Measurements from ENCODE around the gene GGT5.
"Not testable (repeated sequence)": the region's sequence is repeated elsewhere in the genome, so short reads cannot be mapped to it uniquely, and the experiment has no call there.

Gene GGT5

DNA sequence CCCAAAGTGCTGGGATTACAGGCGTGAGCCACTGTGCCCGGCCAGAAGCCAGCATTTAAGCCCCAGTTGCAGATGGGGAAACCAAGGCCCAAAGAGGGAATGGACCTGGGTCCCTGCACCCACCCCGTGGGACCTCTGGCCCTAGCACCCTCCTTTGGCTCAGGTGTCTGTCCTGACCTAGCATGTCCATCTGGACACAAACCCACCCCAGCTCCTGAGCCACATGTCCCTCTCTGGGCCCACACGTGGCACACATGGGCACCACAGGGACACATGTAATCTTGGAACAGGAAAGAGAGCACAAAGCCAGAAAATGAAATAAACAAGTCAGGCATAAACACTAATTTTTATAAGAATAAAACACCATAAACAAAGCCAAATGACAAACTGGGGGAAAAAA is 9.6 kb downstream of the GGT5 start:
- DNase-seq (ENCODE audit: insufficient read length, low spot score) (no peak), FAIRE-seq (no peak)

DNA sequence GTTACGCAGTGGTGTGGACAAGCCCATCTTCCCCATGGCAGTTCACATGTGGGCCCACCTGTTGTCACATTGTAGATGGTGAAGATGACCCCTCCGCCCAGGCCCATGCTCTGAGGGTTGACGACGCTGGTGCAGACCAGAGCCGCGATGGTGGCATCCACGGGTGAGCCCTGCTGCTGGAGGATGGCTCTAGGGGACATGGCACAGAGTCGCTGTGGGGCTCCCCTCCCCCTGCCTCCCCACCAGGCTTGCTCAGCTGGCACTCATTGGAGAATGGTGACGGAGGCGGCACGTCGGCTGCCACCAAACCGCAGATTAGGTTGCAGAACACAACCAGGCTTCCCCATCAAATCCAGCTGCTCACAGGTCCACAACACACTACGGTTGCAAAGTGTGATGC is 11.1 kb downstream of the GGT5 start:
- no peak for FAIRE-seq
- DNase-seq (ENCODE audit: insufficient read length, low spot score) = no peak

DNA sequence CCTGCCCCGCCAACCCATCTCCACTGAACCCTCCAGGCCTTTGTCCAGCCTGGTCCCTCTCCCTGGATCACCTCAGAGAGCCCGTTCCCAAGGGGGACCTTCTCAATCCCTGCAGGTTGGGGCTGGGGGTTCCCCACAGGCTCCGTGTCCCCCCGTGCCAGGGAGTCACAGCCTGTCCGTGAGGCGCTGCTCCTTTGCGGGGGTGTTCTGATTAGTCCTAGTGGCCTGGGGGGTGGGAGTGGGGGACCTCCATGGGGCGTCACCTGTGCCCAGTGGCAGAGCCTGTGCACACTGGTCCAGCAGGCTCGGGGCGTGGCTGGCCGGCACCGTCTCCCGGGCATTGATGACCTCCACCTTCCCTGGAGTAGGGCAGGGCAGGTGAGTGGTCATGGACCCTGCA is 11.6 kb downstream of the GGT5 start:
- FAIRE-seq (no peak), DNase-seq (ENCODE audit: insufficient read length, low spot score) (no peak)

DNA sequence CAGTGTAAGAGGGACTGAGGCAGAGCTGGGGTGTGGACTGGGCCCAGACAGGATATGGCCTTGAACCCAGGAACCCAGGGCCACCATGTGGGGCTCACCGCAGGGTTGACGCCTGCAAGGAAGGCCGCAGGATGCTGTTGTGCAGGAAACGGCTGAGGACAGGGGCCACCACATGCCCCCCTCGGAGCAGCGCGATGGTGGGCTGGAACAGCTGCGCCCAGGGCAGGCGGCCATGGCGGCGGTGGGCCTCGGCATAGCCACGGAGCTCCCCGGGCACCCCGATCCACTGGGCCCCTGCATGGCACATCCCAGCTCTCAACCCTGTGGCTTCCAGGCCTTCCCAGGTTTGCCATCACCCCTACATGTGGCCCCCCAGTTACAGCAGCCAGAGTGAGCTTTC is 12.2 kb downstream of the GGT5 start:
- FAIRE-seq (no peak), DNase-seq (ENCODE audit: insufficient read length, low spot score) (no peak)

DNA sequence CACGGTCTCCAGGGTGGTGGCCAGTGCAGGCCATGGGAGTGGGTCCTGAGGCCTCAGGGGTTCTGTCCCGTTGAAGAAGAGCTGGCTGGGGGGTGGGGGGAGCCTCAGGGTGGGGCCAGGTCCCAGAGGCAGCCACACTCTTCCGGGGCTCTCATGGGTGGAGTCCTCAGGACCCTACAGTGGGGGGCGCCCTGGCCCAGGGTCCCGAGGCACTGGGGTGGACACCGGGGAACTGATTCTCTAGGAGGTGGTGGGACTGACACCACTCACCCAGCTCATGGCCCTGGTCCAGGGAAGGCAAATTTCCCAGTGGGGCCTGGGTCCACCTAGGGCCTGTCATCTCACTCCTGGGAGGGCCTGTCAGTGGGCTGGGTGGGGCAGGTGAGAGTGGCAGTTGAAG is 12.8 kb downstream of the GGT5 start:
- no peak for DNase-seq (ENCODE audit: insufficient read length, low spot score)
- FAIRE-seq = no peak

DNA sequence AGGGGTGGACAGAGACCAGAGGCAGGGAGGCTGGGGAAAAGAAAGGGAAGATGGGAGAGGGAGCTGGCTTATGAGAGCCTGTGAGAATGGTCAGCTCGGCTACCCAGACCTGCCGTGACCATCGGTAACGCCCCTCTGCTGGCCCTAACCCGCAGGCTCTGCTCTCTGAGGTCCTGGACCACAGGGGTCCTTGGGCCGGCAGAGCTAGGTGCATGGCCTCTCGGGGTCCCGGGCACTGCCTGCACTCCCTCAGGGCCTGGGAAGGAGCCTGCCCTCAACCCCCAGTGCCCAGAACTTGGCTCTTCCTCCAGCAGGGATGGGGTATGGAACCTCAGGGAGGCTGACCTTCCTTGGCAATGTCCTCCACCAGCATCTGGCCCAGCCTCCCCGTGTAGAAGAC is 13.2 kb downstream of the GGT5 start:
- FAIRE-seq = no peak

DNA sequence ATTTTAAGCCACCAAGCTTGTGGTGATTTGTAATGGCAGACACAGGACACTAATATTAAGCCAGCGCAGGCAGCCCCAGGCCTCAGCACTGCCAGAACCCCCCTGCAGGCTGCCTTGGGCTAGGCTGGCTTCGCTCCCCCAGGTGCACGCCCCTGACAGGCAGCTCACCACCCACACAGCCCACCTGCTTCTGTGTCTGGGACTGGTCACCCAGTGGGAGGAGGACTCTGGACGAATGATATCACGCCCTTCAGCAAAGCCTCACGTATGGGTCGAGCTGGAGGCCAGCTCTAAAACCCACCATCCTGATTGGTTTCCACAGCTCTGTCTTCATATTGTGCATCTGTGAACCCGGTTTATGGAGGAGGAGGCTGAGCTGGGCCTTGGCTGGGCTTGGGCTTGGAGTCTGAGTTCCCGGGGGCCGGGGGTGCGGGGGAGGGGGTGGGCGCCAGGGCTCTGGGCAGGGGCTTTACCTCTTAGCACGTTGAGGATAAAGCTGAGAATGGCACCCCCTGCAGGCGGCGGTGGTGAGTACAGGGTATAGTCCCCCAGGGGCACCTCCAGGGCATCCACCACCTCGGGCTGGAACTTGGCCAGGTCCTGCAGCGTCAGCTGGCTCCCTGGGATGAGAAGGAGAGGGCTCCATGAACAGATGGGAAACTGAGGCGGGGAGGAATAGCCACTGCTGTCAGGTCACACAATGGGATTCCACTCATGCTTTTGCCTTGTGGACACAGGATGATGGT is 13.8 kb downstream of the GGT5 start:
- DNase-seq (ENCODE audit: insufficient read length, low spot score) (peak; percentile 53), FAIRE-seq (no peak)

More for the DNA sequence above, 13.2 kb downstream of the GGT5 start:
- DNase-seq (ENCODE audit: insufficient read length, low spot score) = no peak

DNA sequence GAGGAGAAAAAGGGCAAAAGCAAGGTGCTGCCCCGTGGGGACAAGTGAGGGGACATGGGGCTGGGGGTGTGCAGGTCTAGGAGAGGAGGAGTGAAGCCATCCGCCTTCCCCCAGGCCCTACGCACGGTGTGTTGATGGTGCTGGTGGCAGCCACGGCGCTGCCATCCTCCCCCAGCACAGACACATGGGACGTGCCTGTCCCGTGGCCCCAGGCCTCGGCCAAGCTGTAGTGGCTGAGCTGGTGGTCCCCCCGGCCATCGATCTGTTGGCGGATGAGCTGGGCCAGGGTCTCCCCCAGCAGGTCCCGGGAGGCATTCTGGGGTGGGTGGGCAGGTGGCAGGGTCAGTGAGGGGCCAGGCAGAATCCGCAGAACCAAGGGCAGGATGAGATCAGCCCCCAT is 18.9 kb downstream of the GGT5 start:
- no peak for FAIRE-seq

DNA sequence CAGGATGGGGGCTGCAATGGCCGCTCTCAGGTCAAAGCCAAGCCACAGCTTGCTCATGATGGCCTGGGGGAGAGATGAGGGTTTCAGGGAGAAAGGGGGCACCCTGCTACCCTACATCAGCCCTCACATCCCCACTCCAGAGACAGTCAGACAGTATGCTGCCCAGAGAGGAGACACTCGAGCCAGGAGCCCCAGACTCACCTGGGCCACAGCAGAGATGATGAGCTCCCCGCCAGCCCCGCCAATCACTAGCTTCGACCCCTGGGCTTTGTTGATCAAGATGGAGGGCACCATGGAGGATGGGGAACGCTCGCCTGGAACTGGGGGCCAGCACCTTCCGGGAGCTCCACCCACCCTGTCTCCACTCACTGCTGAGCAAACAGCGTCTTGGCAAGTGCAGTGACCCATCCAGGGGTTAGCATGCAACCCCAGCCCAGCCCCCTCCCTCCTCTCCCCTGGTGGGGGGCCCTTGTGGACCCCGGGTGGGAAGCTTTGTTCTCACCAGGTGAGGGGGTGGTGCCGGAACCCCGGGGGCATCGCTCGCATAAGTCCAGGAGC is 19.8 kb downstream of the GGT5 start:
- DNase-seq (ENCODE audit: insufficient read length, low spot score) = no peak
- FAIRE-seq = no peak

More for the DNA sequence above, 18.9 kb downstream of the GGT5 start:
- no peak for DNase-seq (ENCODE audit: insufficient read length, low spot score)

DNA sequence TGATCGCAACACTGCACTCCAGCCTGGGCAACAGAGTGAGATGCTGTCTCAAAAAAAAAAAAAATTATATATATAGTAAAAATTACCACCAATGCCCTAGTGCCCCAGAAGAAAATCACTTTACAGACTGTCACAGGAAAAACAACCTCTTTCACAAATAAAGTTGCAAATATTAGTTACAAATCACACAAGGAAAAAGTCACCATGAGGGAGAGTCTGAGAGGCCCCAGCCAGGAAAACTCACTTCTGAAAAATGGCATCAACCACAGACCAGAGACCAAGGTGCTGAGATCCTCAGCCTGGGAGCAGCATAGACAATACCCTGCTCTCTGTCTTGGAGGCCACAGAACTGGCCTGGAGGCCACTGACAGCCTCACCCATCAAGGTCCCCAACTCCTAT is 20.4 kb downstream of the GGT5 start:
- no peak for FAIRE-seq

DNA sequence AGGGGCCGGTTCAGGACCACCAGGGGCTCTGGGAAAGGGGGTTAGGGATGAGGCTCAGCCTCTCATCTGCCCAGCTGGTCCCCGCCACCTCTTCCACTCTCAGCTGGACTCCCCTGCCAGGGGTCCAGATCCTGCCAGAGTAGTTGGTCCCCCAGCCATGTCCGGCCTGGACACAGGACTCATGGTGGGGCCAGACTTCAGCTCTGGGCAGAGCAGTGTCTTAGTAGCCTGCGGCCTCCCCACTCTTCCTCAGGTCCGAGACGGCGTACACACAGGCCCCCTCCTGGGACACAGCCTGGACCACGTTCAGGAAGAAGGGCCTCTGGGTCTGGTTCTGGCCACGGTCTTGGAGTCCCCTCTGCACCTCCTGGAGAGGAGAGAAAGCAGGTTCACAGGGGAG is 25.1 kb downstream of the GGT5 start:
- DNase-seq (ENCODE audit: insufficient read length, low spot score) (no peak), FAIRE-seq (no peak)

More for the DNA sequence above, 20.4 kb downstream of the GGT5 start:
- DNase-seq (ENCODE audit: insufficient read length, low spot score) = no peak

DNA sequence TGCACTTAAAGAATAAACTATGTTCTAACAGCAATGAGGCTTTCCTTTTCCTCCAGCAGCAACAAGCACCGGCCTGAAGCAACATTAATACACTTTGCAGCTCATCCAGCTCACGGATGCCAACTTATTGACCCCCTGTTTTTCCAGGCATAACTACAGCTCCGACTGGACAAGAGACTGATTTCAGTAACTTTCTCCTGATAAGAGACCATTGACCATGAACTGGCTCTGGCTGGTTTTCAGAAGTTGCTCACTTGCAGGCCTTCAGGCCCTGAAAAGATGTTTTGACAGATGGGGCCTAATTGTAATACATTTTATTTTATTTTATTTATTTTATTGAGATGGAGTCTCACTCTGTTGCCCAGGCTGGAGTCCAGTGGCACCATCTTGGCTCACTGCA is 27.5 kb downstream of the GGT5 start:
- DNase-seq (ENCODE audit: insufficient read length, low spot score) = no peak
- FAIRE-seq = no peak

DNA sequence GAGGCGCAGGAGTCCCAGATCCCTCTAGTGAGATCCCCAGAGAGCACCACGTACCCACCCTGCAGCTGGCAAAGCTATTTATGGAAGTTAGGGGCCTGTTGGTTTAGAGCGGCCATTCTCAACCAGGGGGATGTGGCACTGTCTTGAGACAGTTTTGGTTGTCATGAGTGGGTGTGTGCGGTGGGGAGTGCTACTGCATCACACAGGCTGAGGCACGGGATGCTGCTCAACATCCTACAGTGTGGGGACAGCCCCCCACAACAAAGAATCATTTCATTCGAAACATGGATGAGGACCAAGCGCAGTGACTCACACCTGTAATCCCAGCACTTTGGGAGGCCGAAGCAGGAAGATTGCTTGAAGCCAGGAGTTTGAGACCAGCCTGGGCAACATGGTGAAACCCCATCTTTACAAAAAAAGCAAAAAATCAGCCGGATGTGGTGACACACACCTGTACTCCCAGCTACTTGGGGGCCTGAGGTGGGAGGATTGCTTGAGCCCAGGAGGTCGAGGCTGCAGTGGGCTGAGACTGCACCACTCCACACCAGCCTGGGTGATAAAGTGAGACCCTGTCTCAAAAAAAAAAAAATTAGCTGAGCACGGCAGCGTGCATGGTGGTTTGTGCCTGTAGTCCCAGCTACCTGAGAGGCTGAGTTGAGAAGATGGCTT is 28.2 kb downstream of the GGT5 start:
- DNase-seq (ENCODE audit: insufficient read length, low spot score) = no peak
- FAIRE-seq = no peak

DNA sequence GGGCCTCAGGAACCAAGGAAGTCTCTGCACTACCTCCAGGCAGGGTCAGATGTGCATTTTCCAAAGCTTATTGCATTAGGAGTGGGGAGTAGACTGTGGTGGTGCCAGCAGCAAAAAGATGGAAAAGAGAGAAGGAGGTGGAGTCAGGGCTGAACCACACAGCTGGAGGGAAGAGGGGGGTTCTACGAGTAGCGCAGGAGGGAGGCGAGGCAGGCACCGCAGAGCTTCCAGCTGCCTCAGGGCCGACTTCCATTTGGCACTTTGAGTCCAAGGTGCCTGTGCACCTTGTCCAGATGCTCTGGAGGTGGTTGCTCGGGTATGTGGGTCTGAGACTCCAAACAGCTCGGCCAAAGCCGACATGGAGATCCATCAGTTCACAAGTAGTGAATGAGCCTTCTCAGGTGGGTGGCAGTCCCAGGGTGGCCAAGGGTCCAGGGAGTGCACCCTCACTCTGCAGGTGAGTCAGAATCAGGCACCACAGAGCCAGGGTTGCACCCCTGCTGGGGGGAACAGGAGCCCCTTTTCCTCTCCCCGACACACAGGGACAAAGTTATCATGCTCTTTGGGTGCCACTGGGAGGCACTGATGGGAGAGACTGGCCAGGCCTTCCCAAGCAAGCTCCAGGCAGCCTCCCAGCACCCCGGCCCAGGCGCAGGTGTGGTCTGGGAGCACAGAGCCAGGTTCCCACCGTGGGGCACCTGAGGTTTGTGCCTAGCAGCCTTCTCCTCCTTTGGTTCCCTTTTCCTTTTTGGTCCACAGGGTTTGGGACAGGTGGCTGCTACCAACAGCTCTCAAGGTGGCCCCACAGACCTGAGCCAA is 30.2 kb downstream of the GGT5 start:
- DNase-seq (ENCODE audit: insufficient read length, low spot score) = no peak
- no peak for FAIRE-seq

DNA sequence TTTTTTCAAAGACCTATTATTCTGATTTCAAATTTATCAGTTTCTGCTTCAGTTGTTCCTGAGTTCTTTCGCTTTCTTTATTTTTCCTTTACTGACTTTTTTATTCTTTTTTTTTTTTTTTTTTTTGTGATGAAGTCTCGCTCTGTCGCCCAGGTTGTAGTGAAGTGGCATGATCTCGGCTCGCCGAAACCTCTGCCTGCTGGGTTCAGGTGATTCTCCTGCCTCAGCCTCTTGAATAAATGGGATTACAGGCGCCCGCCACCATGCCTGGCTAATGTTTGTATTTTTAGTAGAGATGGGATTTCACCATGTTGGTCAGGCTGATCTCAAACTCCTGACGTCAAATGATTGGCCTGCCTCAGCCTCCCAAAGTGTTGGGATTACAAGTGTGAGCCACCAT is 31.8 kb downstream of the GGT5 start:
- FAIRE-seq; DNase-seq (ENCODE audit: insufficient read length, low spot score): not testable (repeated sequence)

DNA sequence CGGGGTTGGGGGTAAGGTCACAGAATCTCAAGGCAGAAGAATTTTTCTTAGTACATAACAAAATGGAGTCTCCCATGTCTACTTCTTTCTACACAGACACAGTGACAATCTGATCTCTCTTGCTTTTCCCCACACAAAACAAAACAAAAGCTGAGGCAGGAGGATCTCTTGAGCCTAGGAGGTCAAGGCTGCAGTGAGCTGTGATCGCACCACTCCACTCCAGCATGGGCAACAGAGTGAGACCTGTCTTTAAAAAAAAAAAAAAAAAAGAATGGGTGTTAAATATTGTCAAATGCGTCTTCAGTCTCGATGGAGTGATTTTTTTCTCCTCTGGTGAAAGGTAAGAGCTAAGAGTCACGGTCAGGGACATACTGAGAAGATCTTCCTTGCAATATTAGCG is 33.2 kb downstream of the GGT5 start:
- not testable (repeated sequence) for FAIRE-seq; DNase-seq (ENCODE audit: insufficient read length, low spot score)

DNA sequence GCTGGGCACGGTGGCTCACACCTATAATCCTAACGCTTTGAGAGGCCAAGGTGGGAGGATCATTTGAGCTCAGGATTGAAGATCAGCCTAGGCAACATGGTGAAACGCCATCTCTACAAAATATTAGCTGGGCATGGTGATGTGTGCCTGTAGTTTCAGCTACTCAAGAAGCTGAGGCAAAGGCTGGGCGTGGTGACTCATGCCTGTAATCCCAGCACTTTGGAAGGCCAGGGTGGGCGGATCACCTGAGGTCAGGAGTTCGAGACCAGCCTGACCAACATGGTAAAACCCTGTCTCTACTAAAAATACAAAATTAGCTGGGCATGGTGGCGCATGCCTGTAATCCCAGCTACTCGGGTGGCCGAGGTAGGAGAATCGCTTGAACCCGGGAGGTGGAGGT is 34.5 kb downstream of the GGT5 start:
- DNase-seq (ENCODE audit: insufficient read length, low spot score); FAIRE-seq: not testable (repeated sequence)

DNA sequence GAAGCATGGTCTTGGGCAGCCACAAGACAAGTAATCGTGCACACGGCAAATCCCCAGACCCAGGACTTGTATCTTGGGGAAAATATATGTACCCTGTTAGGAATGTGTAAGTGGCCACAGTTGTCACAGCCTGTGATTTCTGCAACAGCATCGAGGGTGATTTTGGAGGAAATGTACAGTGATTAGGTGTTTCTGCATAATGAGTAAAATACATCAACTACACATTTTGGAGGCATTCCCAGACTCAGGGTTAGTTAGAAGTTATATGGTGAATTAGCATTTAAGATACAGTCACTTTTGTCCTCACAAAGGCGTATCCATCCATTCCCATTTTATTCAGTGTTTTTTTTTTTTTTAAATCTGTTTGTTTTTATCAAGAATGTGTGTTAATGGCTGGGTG is 35.2 kb downstream of the GGT5 start:
- FAIRE-seq (no peak), DNase-seq (ENCODE audit: insufficient read length, low spot score) (no peak)

DNA sequence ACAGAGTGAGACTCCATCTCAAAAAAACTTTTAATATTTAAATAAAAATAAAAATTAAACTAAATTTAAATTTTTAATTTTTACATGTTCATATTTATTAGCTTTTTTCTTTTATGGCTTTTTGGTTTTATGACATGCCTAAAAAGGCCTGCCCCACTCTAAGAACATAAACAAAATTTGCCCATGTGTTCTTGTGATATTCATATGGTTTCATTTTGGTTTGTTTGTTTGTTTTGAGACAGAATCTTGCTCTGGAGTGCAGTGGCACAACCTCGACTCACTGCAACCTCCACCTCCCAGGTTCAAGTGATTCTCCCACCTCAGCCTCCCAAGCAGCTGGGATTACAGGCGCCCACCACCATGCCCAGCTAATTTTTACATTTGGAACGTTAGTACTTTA is 35.9 kb downstream of the GGT5 start:
- DNase-seq (ENCODE audit: insufficient read length, low spot score) (no peak), FAIRE-seq (no peak)

DNA sequence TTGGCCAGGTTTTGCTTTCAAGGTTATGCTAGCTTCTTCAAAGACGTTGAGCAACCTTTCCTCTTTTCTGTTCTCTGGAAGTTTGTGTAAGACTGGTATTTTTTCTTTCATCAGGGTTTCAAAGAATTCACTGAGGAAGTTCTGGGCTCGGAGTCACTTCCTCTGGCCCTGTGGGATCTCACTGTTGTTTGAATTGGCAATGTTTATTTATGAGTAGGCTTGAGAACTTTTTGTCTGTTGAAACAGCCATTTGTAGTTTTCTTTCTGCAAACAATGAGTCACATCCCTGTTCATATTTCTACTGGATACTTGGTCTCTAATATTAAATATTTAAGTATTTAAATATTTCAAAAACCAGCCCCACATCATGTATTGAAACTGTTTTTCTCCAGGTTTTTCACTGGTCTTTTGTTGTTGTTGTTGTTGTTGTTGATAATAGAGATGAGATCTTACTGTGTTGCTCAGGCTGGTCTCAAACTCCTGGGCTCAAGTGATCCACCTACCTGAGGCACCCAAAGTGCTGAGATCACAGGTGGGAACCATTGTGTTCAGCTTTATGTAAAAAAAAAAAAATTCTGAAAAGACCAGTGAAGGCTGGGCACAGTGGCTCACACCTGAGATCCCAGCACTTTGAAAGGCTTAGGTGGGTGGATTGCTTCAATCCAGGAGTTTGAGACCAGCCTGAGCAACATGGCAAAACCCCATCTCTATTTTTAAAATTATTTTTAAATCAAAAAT is 36.7 kb downstream of the GGT5 start:
- DNase-seq (ENCODE audit: insufficient read length, low spot score) (no peak), FAIRE-seq (no peak)
